GM18951 (cell line): ENCODE measurements around the gene SERGEF.
"Not testable (repeated sequence)": the region's sequence is repeated elsewhere in the genome, so short reads cannot be mapped to it uniquely, and the experiment has no call there.

Experiments
- POLR2A ChIP-seq: IDR thresholded peaks from 4 replicates; pipeline ENCODE4 v1.6.1; 2011; ENCODE audit warnings: mild to moderate bottlenecking; ENCODE audit not compliant: insufficient read length, insufficient read depth; ENCODE audit errors: extremely low read depth
- in situ Hi-C: fragments of 300-500 bp; cut with MboI; formaldehyde crosslinking; loops from one replicate; pipeline ENCODE4 v1.12.0; 2022; ENCODE audit warnings: low sequenced_read_pairs, mixed read lengths, inconsistent platforms; ENCODE audit not compliant: unreplicated experiment

Gene SERGEF

GRCh38 chr11:17892409-17892808 lies 120.4 kb downstream of the SERGEF start:
- no peak for TF ChIP-seq POLR2A
- in situ Hi-C loops, result no loop called here

GRCh38 chr11:17890325-17890724 lies 122.5 kb downstream of the SERGEF start:
- TF ChIP-seq POLR2A, result no peak
- in situ Hi-C loops, result no loop called here

GRCh38 chr11:17887779-17888178 lies 125.1 kb downstream of the SERGEF start:
- in situ Hi-C loops, result no loop called here
- TF ChIP-seq POLR2A, result no peak

- in situ Hi-C loops, result no loop called here
Observed at GRCh38 chr11:17883946-17884345, 128.9 kb downstream of the SERGEF start.

GRCh38 chr11:17883057-17883456 lies 129.8 kb downstream of the SERGEF start:
- in situ Hi-C loops, result no loop called here
- no peak for TF ChIP-seq POLR2A

More at GRCh38 chr11:17883946-17884345, 128.9 kb downstream of the SERGEF start:
- no peak for TF ChIP-seq POLR2A

- in situ Hi-C loops, result no loop called here
- TF ChIP-seq POLR2A, result no peak
Observed at GRCh38 chr11:17878743-17879142, 134.1 kb downstream of the SERGEF start.

GRCh38 chr11:17877886-17878285 lies 135.0 kb downstream of the SERGEF start:
- in situ Hi-C loops, result no loop called here
- TF ChIP-seq POLR2A, result no peak

GRCh38 chr11:17876827-17877226 lies 136.0 kb downstream of the SERGEF start:
- in situ Hi-C loops, result no loop called here
- TF ChIP-seq POLR2A, result no peak

GRCh38 chr11:17875891-17876290 lies 137.0 kb downstream of the SERGEF start:
- in situ Hi-C loops, result no loop called here
- no peak for TF ChIP-seq POLR2A

- in situ Hi-C loops, result no loop called here
- TF ChIP-seq POLR2A, result no peak
Observed at GRCh38 chr11:17873586-17873985, 139.3 kb downstream of the SERGEF start.

GRCh38 chr11:17868398-17868797 lies 144.4 kb downstream of the SERGEF start:
- in situ Hi-C loops, result not testable (repeated sequence)

GRCh38 chr11:17867341-17867740 lies 145.5 kb downstream of the SERGEF start:
- in situ Hi-C loops, result no loop called here
- TF ChIP-seq POLR2A, result no peak

- in situ Hi-C loops, result no loop called here
- TF ChIP-seq POLR2A, result no peak
Observed at GRCh38 chr11:17865765-17866428, 146.9 kb downstream of the SERGEF start.

- in situ Hi-C loops, result no loop called here
- no peak for TF ChIP-seq POLR2A
Observed at GRCh38 chr11:17864478-17864941, 148.3 kb downstream of the SERGEF start.

GRCh38 chr11:17861036-17861755 lies 151.7 kb downstream of the SERGEF start:
- in situ Hi-C loops, result no loop called here
- no peak for TF ChIP-seq POLR2A

GRCh38 chr11:17859552-17859951 lies 153.3 kb downstream of the SERGEF start:
- TF ChIP-seq POLR2A, result no peak
- in situ Hi-C loops, result no loop called here
